CD4-positive, CD25-positive, alpha-beta regulatory T cell (primary cell): Measurements from ENCODE around the gene TANK. TPM values are rescaled to one million over a fixed set of nuclear protein-coding genes. Genes with fewer than 3 reads are reported as not detected.

ENCODE experiments used
- ATAC-seq, 2 donors: fragments of 150-1000 bp; cut with Tn5 transposase; one replicate each; pipeline ENCODE4 v1.10.0; 2021; ENCODE audit warnings: low read depth in 2 of 2, moderate number of reproducible peaks in 2 of 2, moderate library complexity in 1 of 2
- DNase-seq, 3 donors: peaks; one replicate each; pipeline versions ENCODE4 v3.0.0 to v3.0.0-alpha.2; 2012 to 2022; ENCODE audit warnings: mixed read lengths in 1 of 3
- H3K27ac ChIP-seq: one replicate; pipeline ENCODE4 v1.7.0; 2013; ENCODE audit warnings: mild to moderate bottlenecking, low read length; ENCODE audit not compliant: insufficient read depth, poor library complexity, severe bottlenecking
- H3K27me3 ChIP-seq: one replicate; pipeline ENCODE4 v1.7.0; 2013; ENCODE audit warnings: low read length; ENCODE audit not compliant: control insufficient read depth, insufficient read depth
- H3K36me3 ChIP-seq: one replicate; pipeline ENCODE4 v1.7.0; 2013; ENCODE audit warnings: mild to moderate bottlenecking, low read length, moderate library complexity; ENCODE audit not compliant: control insufficient read depth, insufficient read depth
- H3K4me1 ChIP-seq: 2 replicates; pipeline ENCODE4 v1.7.0; 2013; ENCODE audit warnings: mild to moderate bottlenecking, low read length; ENCODE audit not compliant: insufficient read depth, control insufficient read depth, poor library complexity, severe bottlenecking
- H3K4me3 ChIP-seq: one replicate; pipeline ENCODE4 v1.7.0; 2013; ENCODE audit warnings: low read depth, mild to moderate bottlenecking, low read length, moderate library complexity
- H3K9me3 ChIP-seq, 2 experiments: 1 replicate in 1 of 2; 2 replicates in 1 of 2; pipeline ENCODE4 v1.7.0; 2013; ENCODE audit warnings: low read length in 2 of 2, mild to moderate bottlenecking in 1 of 2, moderate library complexity in 1 of 2; ENCODE audit not compliant: control insufficient read depth in 2 of 2
- H3K27ac Mint-ChIP-seq, 3 donors: one replicate each; pipeline ENCODE4 v1.8.0; 2020 to 2022; ENCODE audit warnings: mild to moderate bottlenecking in 3 of 3, mixed read lengths in 3 of 3, moderate library complexity in 2 of 3
- H3K27me3 Mint-ChIP-seq: one replicate; pipeline ENCODE4 v1.8.0; 2022; ENCODE audit warnings: mild to moderate bottlenecking, mixed read lengths
- H3K36me3 Mint-ChIP-seq: one replicate; pipeline ENCODE4 v1.8.0; 2020; ENCODE audit warnings: mixed read lengths
- H3K4me1 Mint-ChIP-seq, 4 donors: one replicate each; pipeline ENCODE4 v1.8.0; 2020 to 2022; ENCODE audit warnings: mixed read lengths in 4 of 4, mild to moderate bottlenecking in 1 of 4
- H3K4me3 Mint-ChIP-seq, 4 donors: one replicate each; pipeline ENCODE4 v1.8.0; 2020 to 2022; ENCODE audit warnings: mild to moderate bottlenecking in 4 of 4, mixed read lengths in 4 of 4, moderate library complexity in 3 of 4
- H3K9me3 Mint-ChIP-seq, 7 donors: one replicate each; pipeline ENCODE4 v1.8.0; 2020 to 2022; ENCODE audit warnings: mixed read lengths in 7 of 7, mild to moderate bottlenecking in 3 of 7, moderate library complexity in 2 of 7
- polyA plus RNA-seq, 4 donors: library from polyadenylated mRNA; unstranded; fragments of 300-500 nt; fragmentation: Illumina TruSeq; gene quantifications; one replicate each; pipeline ENCODE4 v1.2.3, GENCODE V29; 2021
- total RNA-seq: library from RNA; stranded (reverse); gene quantifications from one replicate; pipeline ENCODE4 v1.2.3, GENCODE V29; 2022

TANK gene
- total and polyA plus RNA-seq, 5 donors from 2014 or later = 84.5 to 182 (median 90.2) TPM

DNA sequence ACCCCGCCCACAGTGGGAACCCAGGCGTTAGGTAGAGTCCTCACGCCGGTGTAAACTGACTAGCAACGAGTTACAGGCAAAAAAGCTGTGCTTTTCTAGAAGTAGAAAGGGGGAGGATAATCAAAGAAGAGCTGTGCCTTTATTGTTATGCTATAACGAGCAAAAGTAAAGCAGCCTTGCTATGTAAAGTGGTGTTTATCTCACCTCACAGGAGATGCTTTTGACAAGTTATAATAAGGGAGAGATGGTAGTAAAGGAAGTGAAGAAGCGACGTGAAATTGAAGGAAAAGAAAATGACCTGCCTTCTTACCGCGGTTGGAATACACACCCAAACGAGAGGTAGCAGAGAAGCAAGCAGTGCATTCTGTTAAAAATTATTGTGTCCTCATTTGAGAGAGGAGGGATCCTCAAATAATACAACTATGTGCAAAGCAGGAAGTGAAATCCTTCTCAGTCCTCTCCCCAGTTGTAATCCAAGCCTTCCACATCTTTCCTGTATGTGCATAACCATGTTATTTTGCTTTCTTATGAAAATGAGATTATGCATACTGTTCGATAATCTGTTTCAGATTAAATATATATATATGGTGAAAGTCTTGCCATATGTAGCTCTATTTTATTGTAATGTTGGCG lies 962 bp downstream of the TANK start:
- ATAC-seq (peak in 1 of 2 donors; percentile 12), DNase-seq (peak in 2 of 3 donors; percentile 37 to 65)
- H3K4me3 ChIP-seq = peak overlapping the region; percentile 97
- H3K4me3 Mint-ChIP-seq = peak overlapping the region; percentile 98 to 100 (median 99)
- H3K36me3 ChIP-seq = peaks cover 5% of the 10 kb centered on the region
- H3K27ac ChIP-seq = peak overlapping the region; percentile 93
- H3K4me1 Mint-ChIP-seq = peaks cover 46 to 73% (median 59%) of the 10 kb centered on the region in 4 donors
- no peaks in the 10 kb centered on the region for H3K9me3 ChIP-seq
- peaks cover 57% of the 10 kb centered on the region for H3K4me1 ChIP-seq
- H3K27me3 Mint-ChIP-seq = peaks cover 5% of the 10 kb centered on the region
- H3K9me3 Mint-ChIP-seq = no peaks in the 10 kb centered on the region
- H3K27me3 ChIP-seq = no peaks in the 10 kb centered on the region
- peaks cover 26% of the 10 kb centered on the region for H3K36me3 Mint-ChIP-seq
- H3K27ac Mint-ChIP-seq = peak overlapping the region; percentile 98 to 100 (median 99)

DNA sequence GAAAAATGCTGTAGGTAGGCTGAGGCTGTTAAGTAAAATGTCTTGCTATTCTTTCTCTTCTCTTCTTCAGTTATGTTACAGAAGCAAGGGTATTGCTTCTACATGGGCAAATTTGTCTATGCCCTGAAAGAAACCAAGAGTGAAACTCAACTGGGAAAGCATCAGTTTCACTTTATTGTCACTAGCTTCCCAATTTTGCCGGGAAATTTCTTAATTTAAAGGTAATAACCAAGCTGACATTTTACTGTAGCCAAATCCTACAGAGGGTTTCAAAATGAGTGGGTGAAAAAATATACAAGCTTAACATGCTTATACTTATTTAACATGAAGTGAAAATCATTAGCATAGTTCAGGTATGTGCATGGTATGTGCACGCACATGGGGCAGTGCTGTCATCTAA lies 3.2 kb downstream of the TANK start:
- Mint-ChIP-seq H3K4me3 (peak overlapping the region; percentile 74 to 99 (median 80)), H3K27ac (peak overlapping the region; percentile 90 to 98 (median 91)), H3K27me3 (peaks cover 5% of the 10 kb centered on the region), H3K4me1 (peaks cover 51 to 84% (median 73%) of the 10 kb centered on the region in 4 donors), H3K9me3 (no peaks in the 10 kb centered on the region), H3K36me3 (peaks cover 20% of the 10 kb centered on the region)
- DNase-seq (no peak), ATAC-seq (no peak)
- Histone ChIP-seq H3K27me3 (no peaks in the 10 kb centered on the region), H3K4me3 (peak overlapping the region; percentile 97), H3K9me3 (no peaks in the 10 kb centered on the region), H3K36me3 (peaks cover 5% of the 10 kb centered on the region), H3K27ac (peak overlapping the region; percentile 67), H3K4me1 (peaks cover 66% of the 10 kb centered on the region)

DNA sequence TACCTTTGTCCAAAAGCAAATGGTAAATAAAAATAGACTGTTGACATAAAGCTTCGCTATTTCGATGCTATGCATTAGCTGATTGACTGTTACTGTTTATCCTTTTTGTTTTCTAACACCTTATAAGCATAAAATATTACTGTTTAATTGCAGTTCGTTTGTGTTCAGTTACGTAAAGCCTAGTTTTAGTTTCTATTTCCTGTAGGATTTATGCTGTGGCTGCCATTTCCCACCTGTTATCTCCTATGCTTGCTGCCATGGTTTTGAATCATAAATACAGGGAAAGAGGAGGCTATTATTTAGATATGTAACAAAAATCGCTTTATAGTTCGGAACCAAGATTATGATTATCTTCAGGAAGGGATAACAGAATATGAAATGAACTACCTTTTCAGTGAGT lies 3.9 kb downstream of the TANK start:
- Mint-ChIP-seq H3K4me1 (peaks cover 56 to 86% (median 73%) of the 10 kb centered on the region in 4 donors), H3K27ac (peak overlapping the region; percentile 70 to 98 (median 98)), H3K9me3 (no peaks in the 10 kb centered on the region), H3K27me3 (peaks cover 5% of the 10 kb centered on the region), H3K4me3 (peak overlapping the region; percentile 64 to 99 (median 79)), H3K36me3 (peaks cover 20% of the 10 kb centered on the region)
- peak overlapping the region; percentile 97 for H3K4me3 ChIP-seq
- peaks cover 5% of the 10 kb centered on the region for H3K36me3 ChIP-seq
- H3K4me1 ChIP-seq = peaks cover 66% of the 10 kb centered on the region
- peak overlapping the region; percentile 67 for H3K27ac ChIP-seq
- DNase-seq (no peak), ATAC-seq (no peak)
- no peaks in the 10 kb centered on the region for H3K27me3 ChIP-seq
- H3K9me3 ChIP-seq = no peaks in the 10 kb centered on the region

DNA sequence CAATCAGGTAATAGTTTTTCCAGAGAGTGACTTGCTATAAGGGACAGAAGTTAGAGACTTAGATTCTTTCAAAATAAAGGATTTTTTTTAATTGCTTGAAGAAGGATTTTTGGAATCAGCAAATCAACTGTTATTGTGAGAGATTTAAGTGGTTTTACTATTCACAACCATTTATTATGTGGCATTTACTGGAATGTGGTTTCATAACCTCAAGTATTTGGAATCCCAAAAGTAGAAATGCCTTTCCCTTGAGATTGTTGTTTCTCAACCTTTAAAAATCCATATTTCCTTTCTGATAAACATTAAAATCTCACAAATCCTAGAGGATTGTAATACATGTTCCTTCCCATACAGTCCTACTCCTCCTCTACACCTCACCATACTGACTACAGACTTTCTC lies 5.0 kb downstream of the TANK start:
- peaks cover 71% of the 10 kb centered on the region for H3K4me1 ChIP-seq
- peak overlapping the region in 1 of 3 donors; percentile 92 for H3K27ac Mint-ChIP-seq
- no peaks in the 10 kb centered on the region for H3K9me3 Mint-ChIP-seq
- peak overlapping the region in 2 of 4 donors; percentile 7 to 35 for H3K4me3 Mint-ChIP-seq
- peaks cover 18% of the 10 kb centered on the region for H3K36me3 Mint-ChIP-seq
- peaks cover 51 to 89% (median 77%) of the 10 kb centered on the region in 4 donors for H3K4me1 Mint-ChIP-seq
- H3K27me3 ChIP-seq = no peaks in the 10 kb centered on the region
- peaks cover 2% of the 10 kb centered on the region for H3K27me3 Mint-ChIP-seq
- DNase-seq (no peak), ATAC-seq (no peak)
- H3K9me3 ChIP-seq = no peaks in the 10 kb centered on the region
- H3K4me3 ChIP-seq = peak overlapping the region; percentile 97
- H3K36me3 ChIP-seq = peaks cover 5% of the 10 kb centered on the region
- peak overlapping the region; percentile 67 for H3K27ac ChIP-seq

DNA sequence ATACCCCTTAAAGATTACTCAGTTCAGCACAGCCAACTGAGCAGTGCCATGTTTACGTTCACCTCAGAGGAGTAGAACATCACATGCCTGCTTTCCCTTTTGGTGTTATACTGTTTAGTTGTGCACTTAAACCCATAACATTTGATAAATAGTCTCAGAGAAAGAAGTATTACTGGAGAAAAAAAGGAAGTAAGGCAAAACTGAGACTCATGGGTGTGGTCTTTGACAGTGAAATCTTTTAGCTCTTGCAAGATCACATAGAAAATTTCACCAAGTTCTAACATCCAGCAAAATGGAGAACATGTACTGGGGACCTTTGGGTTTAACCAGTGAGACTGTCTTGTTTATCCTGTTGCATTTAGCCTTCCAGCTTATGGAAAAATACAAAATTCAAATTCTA lies 5.6 kb downstream of the TANK start:
- ATAC-seq = no peak
- H3K36me3 Mint-ChIP-seq = peaks cover 19% of the 10 kb centered on the region

DNA sequence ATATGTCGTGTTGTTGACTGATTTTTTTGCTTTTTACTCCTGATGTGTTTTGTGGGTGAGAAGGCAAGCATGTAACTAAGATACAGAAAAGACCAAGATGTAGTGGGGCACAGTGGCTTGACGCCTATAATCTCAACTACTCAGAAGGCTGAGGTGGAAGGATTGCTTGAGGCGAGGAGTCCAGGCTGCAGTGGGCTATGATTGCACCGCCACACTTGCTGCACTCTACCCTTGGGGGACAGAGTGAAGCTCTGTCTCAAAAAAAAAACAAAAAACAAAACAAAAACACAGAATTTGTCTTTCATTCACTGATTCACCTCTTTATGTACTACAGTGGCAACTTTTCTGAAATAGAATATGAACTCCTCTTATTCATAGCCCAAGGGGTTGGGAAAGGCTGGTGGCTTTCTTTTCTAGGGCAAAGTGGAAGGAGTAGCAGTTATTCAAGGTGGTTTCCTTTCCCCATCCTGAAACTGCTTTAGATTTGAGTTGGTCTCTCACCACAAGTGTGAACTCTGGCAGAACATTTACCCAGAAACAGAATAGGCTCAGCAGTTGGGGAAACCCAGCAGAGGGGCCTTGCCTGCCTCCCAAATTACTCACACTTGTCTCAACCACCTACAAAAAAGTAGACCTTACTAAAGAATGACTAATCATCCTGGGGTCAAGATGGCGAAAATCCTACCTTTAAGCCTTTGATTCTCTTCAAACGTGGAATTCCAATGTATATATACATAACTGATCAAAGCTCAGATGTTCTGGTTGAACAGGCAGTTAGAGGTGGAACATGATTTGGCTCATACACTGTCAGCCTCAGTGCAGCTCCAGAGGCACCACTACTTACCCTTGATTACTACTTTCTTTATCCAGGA lies 6.5 kb downstream of the TANK start:
- no peaks in the 10 kb centered on the region for H3K27me3 Mint-ChIP-seq
- peaks cover 23% of the 10 kb centered on the region for H3K36me3 Mint-ChIP-seq
- peak overlapping the region; percentile 67 for H3K27ac ChIP-seq
- H3K4me3 ChIP-seq = peak overlapping the region; percentile 97
- H3K9me3 ChIP-seq = no peaks in the 10 kb centered on the region
- peaks cover 54 to 94% (median 80%) of the 10 kb centered on the region in 4 donors for H3K4me1 Mint-ChIP-seq
- DNase-seq (peak; percentile 20 to 79 (median 23)), ATAC-seq (peak; percentile 59 to 62)
- peaks cover 73% of the 10 kb centered on the region for H3K4me1 ChIP-seq
- peak overlapping the region in 3 of 4 donors; percentile 18 to 71 (median 20) for H3K4me3 Mint-ChIP-seq
- peak overlapping the region; percentile 70 to 92 (median 80) for H3K27ac Mint-ChIP-seq
- no peaks in the 10 kb centered on the region for H3K27me3 ChIP-seq
- H3K36me3 ChIP-seq = peaks cover 5% of the 10 kb centered on the region
- H3K9me3 Mint-ChIP-seq = no peaks in the 10 kb centered on the region

More for the DNA sequence above, 5.6 kb downstream of the TANK start:
- peaks cover 5% of the 10 kb centered on the region for H3K36me3 ChIP-seq
- peak in 1 of 3 donors; percentile 46 for DNase-seq
- no peaks in the 10 kb centered on the region for H3K27me3 ChIP-seq
- H3K4me3 Mint-ChIP-seq = peak overlapping the region in 3 of 4 donors; percentile 18 to 71 (median 45)
- peak overlapping the region; percentile 97 for H3K4me3 ChIP-seq
- no peaks in the 10 kb centered on the region for H3K27me3 Mint-ChIP-seq
- H3K9me3 Mint-ChIP-seq = no peaks in the 10 kb centered on the region
- H3K4me1 Mint-ChIP-seq = peaks cover 54 to 92% (median 80%) of the 10 kb centered on the region in 4 donors
- peak overlapping the region; percentile 70 to 92 (median 80) for H3K27ac Mint-ChIP-seq
- H3K4me1 ChIP-seq = peaks cover 73% of the 10 kb centered on the region
- H3K9me3 ChIP-seq = no peaks in the 10 kb centered on the region
- H3K27ac ChIP-seq = peak overlapping the region; percentile 67

DNA sequence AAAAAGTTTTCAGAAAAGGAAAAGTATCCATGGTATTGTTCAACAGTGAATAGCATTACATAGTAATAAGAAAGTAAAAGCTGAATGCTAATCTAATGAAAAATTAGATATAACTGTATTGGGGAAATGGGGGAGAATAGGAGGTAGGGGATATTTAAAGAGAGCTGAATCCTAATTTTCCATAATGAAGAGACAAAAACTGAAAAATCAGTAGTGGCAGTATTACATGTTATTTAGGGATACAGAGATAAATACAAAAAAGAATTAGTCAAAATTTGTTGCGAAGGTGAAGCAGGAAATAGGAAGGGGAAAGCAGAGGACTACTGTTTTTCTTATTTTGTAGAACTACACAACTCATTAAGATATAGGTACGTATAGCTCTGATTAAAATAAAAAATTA lies 9.1 kb downstream of the TANK start:
- ATAC-seq = no peak
- peak overlapping the region; percentile 34 for H3K27ac ChIP-seq
- no peak for DNase-seq
- Mint-ChIP-seq H3K4me1 (peaks cover 63 to 91% (median 83%) of the 10 kb centered on the region in 4 donors), H3K4me3 (peak overlapping the region; percentile 22 to 87 (median 32)), H3K27me3 (no peaks in the 10 kb centered on the region), H3K36me3 (peaks cover 22% of the 10 kb centered on the region), H3K9me3 (no peaks in the 10 kb centered on the region), H3K27ac (peak overlapping the region in 2 of 3 donors; percentile 32 to 79)
- no peaks in the 10 kb centered on the region for H3K27me3 ChIP-seq
- peaks cover 5% of the 10 kb centered on the region for H3K36me3 ChIP-seq
- peak overlapping the region; percentile 54 for H3K4me3 ChIP-seq
- peaks cover 66% of the 10 kb centered on the region for H3K4me1 ChIP-seq
- no peaks in the 10 kb centered on the region for H3K9me3 ChIP-seq
